HepG2 (cell line): ENCODE results near the gene ARMH4. TPM values are rescaled to one million over a fixed set of nuclear protein-coding genes. Genes with fewer than 3 reads are reported as not detected.

Experiments
- ATAC-seq: fragments of 200-7000 bp; cut with Tn5 transposase; 3 replicates; pipeline ENCODE4 v1.9.1; 2020; ENCODE audit warnings: mild to moderate bottlenecking, moderate library complexity
- BruUV-seq: library from RNA; stranded (reverse); fragments of 400-500 nt; replicated peaks from 2 replicates; lab custom pipeline; 2021; lab: Mats Ljungman, UMichigan
- CTCF ChIA-PET: fragments of 300-600 bp; formaldehyde crosslinking; extraction: SDS; loops from one replicate; lab custom pipeline; 2021; ENCODE audit warnings: low total read pairs, inconsistent platforms, low intra/inter-chr PET ratio; lab: Yijun Ruan, JAX
- POLR2A ChIA-PET: fragments of 350-600 bp; sonication (Branson Sonifier 250); formaldehyde crosslinking; loops from one replicate; lab custom pipeline; 2020; ENCODE audit warnings: antibody characterized with exemption, inconsistent platforms; lab: Yijun Ruan, JAX
- DNase-seq: peaks from one replicate; pipeline ENCODE4 v3.0.0-alpha.2; 2015; ENCODE audit warnings: low spot score
- FAIRE-seq: peaks from 3 replicates; lab custom pipeline; 2011; peaks lifted over from hg19 to GRCh38; lab: Jason Lieb, UNC
- H2AFZ ChIP-seq: one replicate; pipeline ENCODE4 v1.6.1; 2011; ENCODE audit warnings: low read length, inconsistent platforms
- H3K27ac ChIP-seq: fragments of 300-600 bp; 3 replicates; pipeline ENCODE4 v1.8.0; 2011; ENCODE audit warnings: mixed run types, mild to moderate bottlenecking, mixed read lengths, low read length, inconsistent platforms; ENCODE audit not compliant: insufficient read depth; ENCODE audit errors: extremely low read length
- H3K27me3 ChIP-seq, 2 experiments: fragments of 200-600 bp in 1 of 2; 2 replicates in 1 of 2; 3 replicates in 1 of 2; pipeline versions ENCODE4 v1.6.0 to v1.8.0; 2011; ENCODE audit warnings: low read length in 2 of 2, mild to moderate bottlenecking in 2 of 2, moderate library complexity in 2 of 2, inconsistent platforms in 1 of 2; ENCODE audit not compliant: insufficient read depth in 2 of 2, control insufficient read depth in 1 of 2
- H3K36me3 ChIP-seq, 2 experiments: fragments of 200-600 bp in 1 of 2; replicated peaks in 1 of 2; 2 replicates in 1 of 2; 3 replicates in 1 of 2; pipeline versions ENCODE4 v1.5.1 to v1.8.0; 2011; ENCODE audit warnings: low read length in 2 of 2, inconsistent platforms in 1 of 2; ENCODE audit not compliant: insufficient read depth in 2 of 2, control insufficient read depth in 1 of 2
- H3K4me1 ChIP-seq: 2 replicates; pipeline ENCODE4 v1.5.1; 2012; ENCODE audit warnings: low read length, inconsistent platforms; ENCODE audit not compliant: insufficient read depth
- H3K4me2 ChIP-seq: 2 replicates; pipeline ENCODE4 v1.6.0; 2011; ENCODE audit warnings: low read depth, low read length, inconsistent platforms
- H3K4me3 ChIP-seq, 3 experiments: fragments of 200-600 bp in 1 of 3; sonication (generic), shearing (Covaris generic) in 1 of 3; replicated peaks in 1 of 3; 2 replicates each; pipeline ENCODE4 v1.5.1; 2011 to 2016; ENCODE audit warnings: low read length in 3 of 3, inconsistent platforms in 2 of 3, low read depth in 2 of 3, mild to moderate bottlenecking in 2 of 3, control low read depth in 1 of 3, mixed read lengths in 1 of 3; ENCODE audit not compliant: insufficient read depth in 1 of 3
- H3K79me2 ChIP-seq: one replicate; pipeline ENCODE4 v1.6.1; 2011; ENCODE audit warnings: low read length, inconsistent platforms; ENCODE audit not compliant: insufficient read depth
- H3K9ac ChIP-seq: 2 replicates; pipeline ENCODE4 v1.6.0; 2011; ENCODE audit warnings: mild to moderate bottlenecking, low read depth, low read length, inconsistent platforms; ENCODE audit not compliant: insufficient read depth
- H3K9me3 ChIP-seq: 2 replicates; pipeline ENCODE4 v1.5.1; 2012; ENCODE audit warnings: mild to moderate bottlenecking, low read length
- H4K20me1 ChIP-seq: 2 replicates; pipeline ENCODE4 v1.6.0; 2011; ENCODE audit warnings: inconsistent platforms, mild to moderate bottlenecking, low read length, moderate library complexity; ENCODE audit not compliant: insufficient read depth
- CEBPB ChIP-seq: IDR thresholded peaks from 2 replicates; pipeline ENCODE4 v1.6.1; 2011; ENCODE audit warnings: low read depth, low read length, improper control_type of control experiment, borderline replicate concordance
- ESRRA ChIP-seq: sonication (generic); formaldehyde crosslinking; IDR thresholded peaks from 2 replicates; pipeline ENCODE4 v1.5.1; 2020; ENCODE audit warnings: mild to moderate bottlenecking, low read depth, missing genetic modification reagents
- IRF9 ChIP-seq: sonication (generic); formaldehyde crosslinking; IDR thresholded peaks from 2 replicates; pipeline ENCODE4 v1.8.0; 2022; ENCODE audit warnings: missing genetic modification reagents, mild to moderate bottlenecking, borderline replicate concordance
- KDM1A ChIP-seq: IDR thresholded peaks from 2 replicates; pipeline ENCODE4 v1.6.1; 2016; ENCODE audit warnings: missing compliant biosample characterization
- NPAS2 ChIP-seq: sonication (generic); formaldehyde crosslinking; IDR thresholded peaks from 2 replicates; pipeline ENCODE4 v1.8.0; 2022; ENCODE audit warnings: mild to moderate bottlenecking, missing genetic modification reagents, borderline replicate concordance
- SPEN ChIP-seq: sonication (generic); formaldehyde crosslinking; IDR thresholded peaks from 2 replicates; pipeline ENCODE4 v1.5.1; 2020; ENCODE audit warnings: low read depth, mild to moderate bottlenecking, missing genetic modification reagents
- ZFP36L2 ChIP-seq: sonication (generic); formaldehyde crosslinking; IDR thresholded peaks from 2 replicates; pipeline ENCODE4 v1.4.0; 2020; ENCODE audit warnings: missing genetic modification reagents
- ZNF318 ChIP-seq: sonication (generic); formaldehyde crosslinking; IDR thresholded peaks from 2 replicates; pipeline ENCODE4 v1.4.0; 2020; ENCODE audit warnings: mild to moderate bottlenecking, missing genetic modification reagents
- ZNF510 ChIP-seq: sonication (generic); formaldehyde crosslinking; IDR thresholded peaks from 2 replicates; pipeline ENCODE4 v1.4.0; 2020; ENCODE audit warnings: low read depth, mild to moderate bottlenecking, missing genetic modification reagents
- ZNF530 ChIP-seq: sonication (generic); formaldehyde crosslinking; IDR thresholded peaks from 2 replicates; pipeline ENCODE4 v1.5.0; 2020; ENCODE audit warnings: low read depth, mild to moderate bottlenecking, missing genetic modification reagents
- ZNF740 ChIP-seq: sonication (generic); formaldehyde crosslinking; IDR thresholded peaks from 2 replicates; pipeline ENCODE4 v1.4.0; 2020; ENCODE audit warnings: missing genetic modification reagents
- ZNF816 ChIP-seq: sonication (generic); formaldehyde crosslinking; IDR thresholded peaks from 2 replicates; pipeline ENCODE4 v1.8.0; 2022; ENCODE audit warnings: missing genetic modification reagents, mild to moderate bottlenecking, borderline replicate concordance
- WGBS: methylation state at CpG from one replicate; pipeline ENCODE4 v1.1.6; 2017; ENCODE audit warnings: low lambda C conversion rate; 5-methylcytosine and 5-hydroxymethylcytosine counted together
- in situ Hi-C: cut with HindIII; loops from 2 replicates; pipeline ENCODE4 v1.10.0; 2017; ENCODE audit warnings: low pct_unique_long_range_greater_than_20kb; ENCODE audit not compliant: extremely low pct_ligation_motif_present
- intact Hi-C: fragments of 100-400 bp; cut with micrococcal nuclease; formaldehyde crosslinking; loops from one replicate; pipeline ENCODE4 v1.10.0; 2022; ENCODE audit not compliant: unreplicated experiment
- polyA plus RNA-seq, 8 experiments: library from polyadenylated mRNA; depleted of rRNA in 3 of 8; stranded (reverse) in 7 of 8; unstranded in 1 of 8; fragments of >200 nt; fragmentation: Illumina TruSeq in 4 of 8; extraction: Trizol in 4 of 8; gene quantifications; 2 replicates each; pipeline versions ENCODE4 v1.2.1 to v1.2.3, GENCODE V29; 2011 to 2016; ENCODE audit warnings: low read depth in 4 of 8, missing spikeins in 1 of 8, mixed read lengths in 1 of 8; ENCODE audit not compliant: insufficient read depth in 1 of 8
- total RNA-seq, 5 experiments: library from RNA; depleted of rRNA; stranded (reverse); fragments of >200 nt; fragmentation: Illumina TruSeq; extraction: Trizol; gene quantifications; 2 replicates each; pipeline ENCODE4 v1.2.3, GENCODE V29; 2016; ENCODE audit warnings: low read depth in 1 of 5

Gene ARMH4
- total and polyA plus RNA-seq, 2 of the 13 experiments (the other 11 are each of a cell fraction or from before 2014, with no cell fraction given), result 0.02 to 0.18 TPM

- CTCF ChIA-PET, result no interaction called here
- no TSS peak for BruUV-seq
- WGBS, result 3% methylated on average over 12 of the region's 78 CpGs
- no peak for FAIRE-seq
- peak; percentile 75 for DNase-seq
- peak within 1 kb of the TSS; percentile 72 for H3K27ac ChIP-seq
- peaks cover 24% of the 10 kb centered on the region for H3K4me1 ChIP-seq
- no peaks in the 10 kb centered on the region for H3K9me3 ChIP-seq
- in situ Hi-C loops (no loop called here), intact Hi-C loops (loop anchor here (1.0 kb wide), 1 partner anchor 45 kb away; no protein-coding TSS in a partner anchor)
- peaks cover 18% of the 10 kb centered on the region for H3K79me2 ChIP-seq
- POLR2A ChIA-PET, result interaction anchor here (0.6 to 2.4 kb wide), 6 partner anchors 9 to 228 kb away, joined by 3 to 17 read pairs (median 4); partner anchors contain the start of genes ARID4A, KIAA0586, PSMA3 and TIMM9
- peak within 1 kb of the TSS; percentile 93 for H3K4me2 ChIP-seq
- peaks cover 0 to 2% of the 10 kb centered on the region in 2 experiments; a peak in 1 of 5 replicates for H3K36me3 ChIP-seq
- H2AFZ ChIP-seq, result peak within 1 kb of the TSS; percentile 76
- ATAC-seq, result peak; percentile 98
- no peaks in the 10 kb centered on the region; a peak in 1 of 5 replicates for H3K27me3 ChIP-seq
- peak within 1 kb of the TSS; percentile 93 to 98 (median 97) for H3K4me3 ChIP-seq
- H4K20me1 ChIP-seq, result no peaks in the 10 kb centered on the region
- H3K9ac ChIP-seq, result peak within 1 kb of the TSS; percentile 86
- no peak for TF ChIP-seq ZNF510 (CRISPR knock-in tag)
- no peak for TF ChIP-seq ZFP36L2
- no peak for TF ChIP-seq ZNF318 (CRISPR knock-in tag)
- TF ChIP-seq CEBPB, result no peak
- TF ChIP-seq ESRRA, result no peak; the same call in 1 of the 2 replicates
- no peak for TF ChIP-seq ZNF530 (CRISPR knock-in tag)
- no peak for TF ChIP-seq KDM1A (CRISPR knock-in tag)
- TF ChIP-seq SPEN (CRISPR knock-in tag), result peak; percentile 72
- no peak for TF ChIP-seq ZNF740 (CRISPR knock-in tag)
- no peak for TF ChIP-seq ZNF816 (CRISPR knock-in tag)
- peak; percentile 65; the same call in 1 of the 2 replicates for TF ChIP-seq IRF9 (CRISPR knock-in tag)
- no peak for TF ChIP-seq NPAS2 (CRISPR knock-in tag)
These were observed 47.9 kb upstream of the ARMH4 start, which contains the start of gene ACTR10 for GRCh38 chr14:58199726-58200479. Gene ACTR10, plus strand, starts transcription at chr14:58200149. Its CDS starts 69 bp downstream, at chr14:58200218.
